ENCODE measurements around the gene EXOC3L4. TPM values are rescaled to one million over a fixed set of nuclear protein-coding genes. Genes with fewer than 3 reads are reported as not detected.
A peak's percentile ranks its signal among the peaks of the same experiment; 100 is the strongest.
"Not testable (repeated sequence)": the region's sequence is repeated elsewhere in the genome, so short reads cannot be mapped to it uniquely, and the experiment has no call there.

The EXOC3L4 gene
- total RNA-seq, 1 experiment from 2014 or later, result not detected

DNA sequence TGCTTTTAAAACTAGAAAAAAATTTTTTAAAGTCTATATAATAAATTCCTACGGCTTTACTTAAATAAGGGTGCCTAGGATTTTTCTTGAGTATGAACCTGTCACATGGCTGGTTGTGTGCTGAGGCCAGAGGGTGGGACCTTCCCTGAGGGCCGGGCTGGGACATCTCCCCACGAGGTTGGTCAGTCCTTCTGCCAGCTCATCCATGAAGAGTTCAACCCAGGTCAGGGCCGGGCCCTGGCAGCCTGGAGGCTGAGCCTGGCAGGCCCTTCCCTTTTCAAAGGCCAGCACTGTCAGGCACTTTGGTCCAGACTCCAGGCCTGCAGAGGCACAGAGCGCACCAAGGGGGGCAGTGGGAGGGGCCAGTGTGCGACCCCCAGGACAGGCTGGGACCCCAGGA, 60.5 kb downstream of the EXOC3L4 start:
- H3K4me1 Mint-ChIP-seq (ENCODE audit: insufficient read depth, unreplicated experiment), result no peaks in the 10 kb centered on the region
- intact Hi-C loops (cut with micrococcal nuclease), result no loop called here
- H3K27me3 Mint-ChIP-seq (ENCODE audit: insufficient read depth, unreplicated experiment), result no peaks in the 10 kb centered on the region

DNA sequence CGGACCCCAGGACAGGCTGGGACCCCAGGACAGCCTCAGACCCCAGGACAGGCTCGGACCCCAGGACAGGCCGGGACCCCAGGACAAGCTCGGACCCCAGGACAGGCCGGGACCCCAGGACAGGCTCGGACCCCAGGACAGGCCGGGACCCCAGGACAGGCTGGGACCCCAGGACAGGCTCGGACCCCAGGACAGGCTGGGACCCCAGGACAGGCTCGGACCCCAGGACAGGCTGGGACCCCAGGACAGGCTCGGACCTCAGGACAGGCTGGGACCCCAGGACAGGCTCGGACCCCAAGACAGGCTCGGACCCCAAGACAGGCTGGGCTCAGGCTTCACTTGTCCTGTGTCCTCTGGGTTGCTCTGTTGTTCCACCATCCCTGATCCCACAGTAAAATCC, 60.9 kb downstream of the EXOC3L4 start:
- intact Hi-C loops (cut with micrococcal nuclease); H3K36me3 Mint-ChIP-seq (ENCODE audit: insufficient read depth, unreplicated experiment); H3K27me3 Mint-ChIP-seq (ENCODE audit: insufficient read depth, unreplicated experiment); CTCF ChIA-PET; H3K9me3 Mint-ChIP-seq (ENCODE audit: unreplicated experiment); H3K4me3 Mint-ChIP-seq (ENCODE audit: unreplicated experiment); BruUV-seq (replicated peaks); H3K4me1 Mint-ChIP-seq (ENCODE audit: insufficient read depth, unreplicated experiment); H3K27ac Mint-ChIP-seq (ENCODE audit: low read depth, unreplicated experiment); DNase-seq (ENCODE audit: unreplicated experiment): not testable (repeated sequence)
- POLR2A ChIA-PET, result interaction anchor here (0.9 kb wide), 1 partner anchor 13 kb away, joined by 4 read pairs; no protein-coding TSS in a partner anchor

More for the DNA sequence above, 60.5 kb downstream of the EXOC3L4 start:
- ChIA-PET CTCF (no interaction called here), POLR2A (interaction anchor here (0.9 kb wide), 1 partner anchor 14 kb away, joined by 4 read pairs; no protein-coding TSS in a partner anchor)
- Mint-ChIP-seq H3K9me3 (ENCODE audit: unreplicated experiment) (no peaks in the 10 kb centered on the region), H3K4me3 (ENCODE audit: unreplicated experiment) (no peak overlapping the region), H3K36me3 (ENCODE audit: insufficient read depth, unreplicated experiment) (no peaks in the 10 kb centered on the region), H3K27ac (ENCODE audit: low read depth, unreplicated experiment) (no peak overlapping the region)
- no TSS peak for BruUV-seq (replicated peaks)
- DNase-seq (ENCODE audit: unreplicated experiment), result peak; percentile 79
- TF ChIP-seq, protein P1, sequence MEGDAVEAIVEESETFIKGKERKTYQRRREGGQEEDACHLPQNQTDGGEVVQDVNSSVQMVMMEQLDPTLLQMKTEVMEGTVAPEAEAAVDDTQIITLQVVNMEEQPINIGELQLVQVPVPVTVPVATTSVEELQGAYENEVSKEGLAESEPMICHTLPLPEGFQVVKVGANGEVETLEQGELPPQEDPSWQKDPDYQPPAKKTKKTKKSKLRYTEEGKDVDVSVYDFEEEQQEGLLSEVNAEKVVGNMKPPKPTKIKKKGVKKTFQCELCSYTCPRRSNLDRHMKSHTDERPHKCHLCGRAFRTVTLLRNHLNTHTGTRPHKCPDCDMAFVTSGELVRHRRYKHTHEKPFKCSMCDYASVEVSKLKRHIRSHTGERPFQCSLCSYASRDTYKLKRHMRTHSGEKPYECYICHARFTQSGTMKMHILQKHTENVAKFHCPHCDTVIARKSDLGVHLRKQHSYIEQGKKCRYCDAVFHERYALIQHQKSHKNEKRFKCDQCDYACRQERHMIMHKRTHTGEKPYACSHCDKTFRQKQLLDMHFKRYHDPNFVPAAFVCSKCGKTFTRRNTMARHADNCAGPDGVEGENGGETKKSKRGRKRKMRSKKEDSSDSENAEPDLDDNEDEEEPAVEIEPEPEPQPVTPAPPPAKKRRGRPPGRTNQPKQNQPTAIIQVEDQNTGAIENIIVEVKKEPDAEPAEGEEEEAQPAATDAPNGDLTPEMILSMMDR (IDR thresholded peaks at IDR 0.05; ENCODE audit: unreplicated experiment), result no peak

DNA sequence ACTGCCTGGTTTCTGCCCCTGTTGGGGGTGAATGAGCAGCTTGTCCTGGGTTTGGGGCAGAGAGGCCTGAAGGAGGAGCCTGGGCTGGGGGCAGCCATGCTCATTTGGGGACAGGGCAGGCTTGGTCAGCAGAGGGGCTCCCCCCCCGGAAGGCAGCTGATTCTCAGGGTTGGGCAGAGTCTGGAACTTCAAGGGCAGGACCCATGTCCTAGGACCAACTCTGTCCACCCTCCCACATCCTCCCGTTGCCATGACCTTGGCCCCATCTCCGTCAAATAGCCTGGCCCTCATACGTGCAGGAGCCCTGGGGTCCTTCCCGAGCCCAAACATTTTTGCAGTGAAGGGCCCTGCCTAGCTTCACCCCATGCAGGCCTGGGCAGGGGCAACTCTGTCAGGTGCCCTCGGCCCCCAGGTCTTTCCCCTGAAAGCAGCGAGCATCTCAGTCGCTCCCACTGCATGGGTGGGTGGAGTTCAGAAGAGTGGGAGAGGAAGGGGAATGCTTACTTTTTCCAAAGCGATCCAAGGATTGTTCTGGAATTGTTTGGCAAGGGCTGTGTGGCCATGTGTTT, 61.4 kb downstream of the EXOC3L4 start:
- ChIA-PET CTCF (no interaction called here), POLR2A (no interaction called here)
- BruUV-seq (replicated peaks), result no TSS peak
- H3K4me3 Mint-ChIP-seq (ENCODE audit: unreplicated experiment), result no peak overlapping the region
- H3K4me1 Mint-ChIP-seq (ENCODE audit: insufficient read depth, unreplicated experiment), result no peaks in the 10 kb centered on the region
- no peaks in the 10 kb centered on the region for H3K9me3 Mint-ChIP-seq (ENCODE audit: unreplicated experiment)
- no peak overlapping the region for H3K27ac Mint-ChIP-seq (ENCODE audit: low read depth, unreplicated experiment)
- DNase-seq (ENCODE audit: unreplicated experiment), result no peak
- no peaks in the 10 kb centered on the region for H3K36me3 Mint-ChIP-seq (ENCODE audit: insufficient read depth, unreplicated experiment)
- H3K27me3 Mint-ChIP-seq (ENCODE audit: insufficient read depth, unreplicated experiment), result no peaks in the 10 kb centered on the region
- TF ChIP-seq, protein P1 (IDR thresholded peaks at IDR 0.05; ENCODE audit: unreplicated experiment), result no peak
- intact Hi-C loops (cut with micrococcal nuclease), result no loop called here

DNA sequence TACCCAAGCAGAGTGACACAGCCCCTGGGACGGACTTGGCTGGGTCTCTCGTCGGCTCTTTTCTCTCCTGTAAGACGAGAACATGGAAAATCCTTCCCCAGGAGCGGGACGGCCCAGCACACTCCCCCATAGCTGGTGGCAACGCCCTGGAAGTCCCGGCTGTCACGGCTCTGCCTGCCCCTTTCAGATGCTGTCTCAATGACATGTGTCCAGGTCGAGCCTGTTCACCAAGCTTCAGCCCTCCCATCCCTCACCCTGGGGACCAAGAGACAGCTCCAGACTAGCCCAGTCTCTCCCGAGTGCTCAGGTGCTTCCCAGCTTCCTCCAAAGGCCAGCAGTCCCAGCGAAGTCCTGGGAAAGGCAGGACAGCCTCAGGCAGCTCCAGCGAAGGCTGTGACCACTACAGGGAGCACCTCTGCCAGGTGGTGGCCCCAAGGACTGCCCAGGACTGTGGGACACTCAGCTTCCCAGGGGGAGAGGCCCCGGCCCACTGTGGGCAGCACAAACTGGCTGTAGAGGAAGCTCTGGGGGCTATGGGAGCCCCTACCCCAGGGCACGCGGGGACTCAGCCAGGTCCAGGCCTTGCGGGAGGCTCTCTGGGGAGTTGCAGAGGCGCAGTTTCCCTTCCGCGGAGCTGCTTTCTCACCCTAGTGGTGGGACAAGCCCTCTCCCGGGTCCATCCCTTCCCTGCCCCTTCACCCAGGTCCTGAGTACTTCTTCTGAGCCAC, 62.3 kb downstream of the EXOC3L4 start:
- no TSS peak for BruUV-seq (replicated peaks)
- CTCF ChIA-PET, result interaction anchor here (1.3 kb wide), 1 partner anchor 52 kb away, joined by 7 read pairs; no protein-coding TSS in a partner anchor
- DNase-seq (ENCODE audit: unreplicated experiment), result no peak
- POLR2A ChIA-PET, result interaction anchor here (0.7 to 1.2 kb wide), 2 partner anchors 9 to 13 kb away, joined by 3 read pairs; no protein-coding TSS in a partner anchor
- Mint-ChIP-seq H3K36me3 (ENCODE audit: insufficient read depth, unreplicated experiment) (no peaks in the 10 kb centered on the region), H3K27ac (ENCODE audit: low read depth, unreplicated experiment) (no peak overlapping the region), H3K9me3 (ENCODE audit: unreplicated experiment) (no peaks in the 10 kb centered on the region), H3K4me1 (ENCODE audit: insufficient read depth, unreplicated experiment) (no peaks in the 10 kb centered on the region), H3K27me3 (ENCODE audit: insufficient read depth, unreplicated experiment) (no peaks in the 10 kb centered on the region), H3K4me3 (ENCODE audit: unreplicated experiment) (no peak overlapping the region)
- intact Hi-C loops (cut with micrococcal nuclease), result no loop called here
- TF ChIP-seq, protein P1 (IDR thresholded peaks at IDR 0.05; ENCODE audit: unreplicated experiment), result no peak
